ENCODE data around the gene CPLANE1.
"Not testable (repeated sequence)": the region's sequence is repeated elsewhere in the genome, so short reads cannot be mapped to it uniquely, and the experiment has no call there.

GRCh38 chr5:37099267-37099666 is 149.9 kb downstream of the CPLANE1 start:
- TF ChIP-seq, protein P1, sequence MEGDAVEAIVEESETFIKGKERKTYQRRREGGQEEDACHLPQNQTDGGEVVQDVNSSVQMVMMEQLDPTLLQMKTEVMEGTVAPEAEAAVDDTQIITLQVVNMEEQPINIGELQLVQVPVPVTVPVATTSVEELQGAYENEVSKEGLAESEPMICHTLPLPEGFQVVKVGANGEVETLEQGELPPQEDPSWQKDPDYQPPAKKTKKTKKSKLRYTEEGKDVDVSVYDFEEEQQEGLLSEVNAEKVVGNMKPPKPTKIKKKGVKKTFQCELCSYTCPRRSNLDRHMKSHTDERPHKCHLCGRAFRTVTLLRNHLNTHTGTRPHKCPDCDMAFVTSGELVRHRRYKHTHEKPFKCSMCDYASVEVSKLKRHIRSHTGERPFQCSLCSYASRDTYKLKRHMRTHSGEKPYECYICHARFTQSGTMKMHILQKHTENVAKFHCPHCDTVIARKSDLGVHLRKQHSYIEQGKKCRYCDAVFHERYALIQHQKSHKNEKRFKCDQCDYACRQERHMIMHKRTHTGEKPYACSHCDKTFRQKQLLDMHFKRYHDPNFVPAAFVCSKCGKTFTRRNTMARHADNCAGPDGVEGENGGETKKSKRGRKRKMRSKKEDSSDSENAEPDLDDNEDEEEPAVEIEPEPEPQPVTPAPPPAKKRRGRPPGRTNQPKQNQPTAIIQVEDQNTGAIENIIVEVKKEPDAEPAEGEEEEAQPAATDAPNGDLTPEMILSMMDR (IDR thresholded peaks at IDR 0.05; ENCODE audit: insufficient read depth, low read depth, low read length), result not testable (repeated sequence)
- not testable (repeated sequence) for TF ChIP-seq EZH2 (IDR thresholded peaks at IDR 0.05; ENCODE audit: insufficient read depth, low read length)

Data from astrocyte (in vitro differentiated cells and primary cell).